A673 (cell line): Measurements from ENCODE around the gene KCNH3. TPM values are rescaled to one million over a fixed set of nuclear protein-coding genes. Genes with fewer than 3 reads are reported as not detected.

Experiments used
- BruUV-seq: library from RNA; stranded (reverse); fragments of 400-500 nt; replicated peaks from 2 replicates; lab custom pipeline; 2021; lab: Mats Ljungman, UMichigan
- CTCF ChIA-PET: fragments of 300-600 bp; sonication (Branson Sonifier 250); formaldehyde crosslinking; loops from one replicate; lab custom pipeline; 2022; ENCODE audit warnings: antibody characterized with exemption; lab: Charles Lee
- POLR2A ChIA-PET: fragments of 300-600 bp; sonication (Branson Sonifier 250); formaldehyde crosslinking; loops from one replicate; lab custom pipeline; 2022; ENCODE audit warnings: antibody characterized with exemption; ENCODE audit not compliant: low non-redundant PET; lab: Charles Lee
- DNase-seq: peaks from one replicate; pipeline ENCODE4 v3.0.0-alpha.2; 2015; ENCODE audit warnings: low spot score
- H3K27ac ChIP-seq: fragments of 200-600 bp; sonication (generic); 2 replicates; pipeline ENCODE4 v1.5.1; 2016; ENCODE audit warnings: mixed run types, low read depth, mild to moderate bottlenecking, mixed read lengths, antibody characterized with exemption, low read length; ENCODE audit not compliant: poor library complexity, severe bottlenecking
- H3K27me3 ChIP-seq: fragments of 200-600 bp; sonication (generic); replicated peaks from 2 replicates; pipeline ENCODE4 v1.6.1; 2017; ENCODE audit warnings: mixed run types, low read depth, mild to moderate bottlenecking, mixed read lengths, antibody characterized with exemption, low read length; ENCODE audit not compliant: insufficient read depth, poor library complexity
- H3K36me3 ChIP-seq: fragments of 200-600 bp; sonication (generic); 2 replicates; pipeline ENCODE4 v1.6.1; 2016; ENCODE audit warnings: mixed run types, mild to moderate bottlenecking, mixed read lengths, antibody characterized with exemption, low read length; ENCODE audit not compliant: insufficient read depth, poor library complexity, severe bottlenecking
- H3K4me1 ChIP-seq: fragments of 200-600 bp; sonication (generic); 2 replicates; pipeline ENCODE4 v1.6.1; 2017; ENCODE audit warnings: mixed run types, mild to moderate bottlenecking, mixed read lengths, antibody characterized with exemption, low read length; ENCODE audit not compliant: insufficient read depth, poor library complexity, severe bottlenecking
- H3K4me3 ChIP-seq: fragments of 200-600 bp; sonication (generic); 2 replicates; pipeline ENCODE4 v1.5.1; 2016; ENCODE audit warnings: low read depth, mixed run types, mild to moderate bottlenecking, mixed read lengths, low read length; ENCODE audit not compliant: poor library complexity, severe bottlenecking
- H3K9me3 ChIP-seq: fragments of 200-600 bp; sonication (generic); 2 replicates; pipeline ENCODE4 v1.6.1; 2016; ENCODE audit warnings: mixed run types, low read depth, mild to moderate bottlenecking, mixed read lengths, antibody characterized with exemption, low read length; ENCODE audit not compliant: poor library complexity, severe bottlenecking
- CTCF ChIP-seq: fragments of 300-800, 200-600 bp; sonication (generic); conservative IDR thresholded peaks from 2 replicates; pipeline ENCODE4 v1.5.1; 2017; ENCODE audit warnings: low read depth, mild to moderate bottlenecking, antibody characterized with exemption, low read length, moderate library complexity, mixed read lengths
- EZH2 ChIP-seq: fragments of 200-600 bp; sonication (generic); IDR thresholded peaks from 2 replicates; pipeline ENCODE4 v1.6.1; 2017; ENCODE audit warnings: borderline replicate concordance, low read depth, mild to moderate bottlenecking, mixed read lengths, antibody characterized with exemption, low read length; ENCODE audit not compliant: poor library complexity, severe bottlenecking
- intact Hi-C: fragments of 100-400 bp; cut with micrococcal nuclease; formaldehyde crosslinking; loops from one replicate; pipeline ENCODE4 v1.10.0; 2022; ENCODE audit not compliant: unreplicated experiment
- total RNA-seq: library from RNA; stranded (reverse); gene quantifications from 2 replicates; pipeline ENCODE4 v1.2.3, GENCODE V29; 2021

Gene KCNH3
- total RNA-seq, 1 experiment from 2014 or later = 4.0 TPM

- POLR2A ChIA-PET = no interaction called here
- H3K4me3 ChIP-seq = no peak overlapping the region
- CTCF ChIA-PET = interaction anchor here (1.0 to 3.2 kb wide), 2 partner anchors 161 to 187 kb away, joined by 3 to 8 read pairs; no protein-coding TSS in a partner anchor
- no peaks in the 10 kb centered on the region for H3K27me3 ChIP-seq
- TF ChIP-seq CTCF (no peak), EZH2 (no peak)
- H3K4me1 ChIP-seq = no peaks in the 10 kb centered on the region
- peak; percentile 33 for DNase-seq
- H3K36me3 ChIP-seq = peaks cover 14% of the 10 kb centered on the region
- H3K9me3 ChIP-seq = no peaks in the 10 kb centered on the region
- no peak overlapping the region for H3K27ac ChIP-seq
- no TSS peak for BruUV-seq
- intact Hi-C loops = no loop called here
These were observed 19.8 kb upstream of the KCNH3 start for GRCh38 chr12:49518914-49519573.

GRCh38 chr12:49519574-49519936 is 19.3 kb upstream of the KCNH3 start:
- Histone ChIP-seq H3K4me1 (no peaks in the 10 kb centered on the region), H3K4me3 (no peak overlapping the region), H3K27me3 (no peaks in the 10 kb centered on the region), H3K27ac (no peak overlapping the region), H3K36me3 (peaks cover 18% of the 10 kb centered on the region), H3K9me3 (no peaks in the 10 kb centered on the region)
- ChIA-PET CTCF (interaction anchor here (1.0 to 3.2 kb wide), 2 partner anchors 161 to 188 kb away, joined by 3 to 8 read pairs; no protein-coding TSS in a partner anchor), POLR2A (no interaction called here)
- DNase-seq = no peak
- no peak for TF ChIP-seq CTCF
- TF ChIP-seq EZH2 = no peak
- no TSS peak for BruUV-seq
- intact Hi-C loops = no loop called here

- intact Hi-C loops = no loop called here
- Histone ChIP-seq H3K27ac (no peak overlapping the region), H3K4me1 (no peaks in the 10 kb centered on the region), H3K9me3 (no peaks in the 10 kb centered on the region), H3K4me3 (no peak overlapping the region), H3K36me3 (peaks cover 35% of the 10 kb centered on the region), H3K27me3 (no peaks in the 10 kb centered on the region)
- no TSS peak for BruUV-seq
- ChIA-PET CTCF (no interaction called here), POLR2A (no interaction called here)
- no peak for TF ChIP-seq CTCF
- no peak for TF ChIP-seq EZH2
- DNase-seq = no peak
These were observed 17.4 kb upstream of the KCNH3 start for GRCh38 chr12:49521389-49521788.
